COLO668 (cell line): ENCODE measurements around the gene SLC2A1.
"Not testable (repeated sequence)": the region's sequence is repeated elsewhere in the genome, so short reads cannot be mapped to it uniquely, and the experiment has no call there.

Source experiments
- DNase-seq: peaks from one replicate; lab custom pipeline; 2025; ENCODE audit not compliant: unreplicated experiment; lab: John Stamatoyannopoulos, UW

Gene SLC2A1

DNA sequence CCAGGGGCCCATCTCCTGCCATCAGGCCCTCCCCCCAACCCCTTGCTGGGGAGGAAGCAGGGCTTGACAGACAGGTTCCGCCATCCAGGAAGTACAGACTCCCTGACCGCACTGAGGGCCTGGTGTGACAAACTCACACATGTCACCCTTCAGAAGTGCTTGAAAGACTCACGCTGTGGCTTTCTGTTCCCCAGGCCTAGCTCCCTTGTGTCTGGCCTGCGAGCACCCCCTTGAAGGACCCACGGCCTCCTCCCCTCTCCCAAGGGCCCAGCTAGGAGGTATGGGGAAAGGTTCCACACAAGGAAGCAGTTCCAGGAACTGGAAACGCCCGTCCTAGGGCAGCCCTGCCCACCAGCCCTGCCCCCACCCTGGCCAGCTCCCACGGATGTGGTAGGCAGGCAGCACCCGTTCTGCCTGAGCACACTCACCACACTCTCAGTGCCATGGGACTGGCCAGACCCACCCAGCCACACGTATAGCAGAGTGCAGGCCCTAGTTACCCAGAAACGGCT is 26.7 kb downstream of the SLC2A1 start:
- DNase-seq = peak; percentile 72

DNA sequence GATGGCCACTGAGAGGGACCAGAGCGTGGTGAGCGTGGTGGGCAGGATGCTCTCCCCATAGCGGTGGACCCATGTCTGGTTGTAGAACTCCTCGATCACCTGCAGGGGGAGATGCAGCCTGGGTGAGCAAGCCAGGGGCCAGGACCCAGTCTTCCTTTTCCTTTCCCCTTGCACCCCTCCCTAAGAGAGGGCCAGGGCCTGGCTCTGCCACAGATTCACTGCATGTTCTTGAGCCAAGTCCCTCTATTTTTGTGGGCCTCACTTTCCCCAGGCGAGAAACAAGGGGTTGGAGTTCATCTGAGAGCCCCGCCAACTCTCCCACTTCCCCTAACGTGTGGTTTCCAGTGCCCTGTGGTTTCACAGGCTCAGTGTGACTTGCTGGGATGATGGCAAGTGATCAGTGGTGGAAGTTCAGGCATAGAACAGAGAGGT is 27.5 kb downstream of the SLC2A1 start:
- DNase-seq = peak; percentile 47

DNA sequence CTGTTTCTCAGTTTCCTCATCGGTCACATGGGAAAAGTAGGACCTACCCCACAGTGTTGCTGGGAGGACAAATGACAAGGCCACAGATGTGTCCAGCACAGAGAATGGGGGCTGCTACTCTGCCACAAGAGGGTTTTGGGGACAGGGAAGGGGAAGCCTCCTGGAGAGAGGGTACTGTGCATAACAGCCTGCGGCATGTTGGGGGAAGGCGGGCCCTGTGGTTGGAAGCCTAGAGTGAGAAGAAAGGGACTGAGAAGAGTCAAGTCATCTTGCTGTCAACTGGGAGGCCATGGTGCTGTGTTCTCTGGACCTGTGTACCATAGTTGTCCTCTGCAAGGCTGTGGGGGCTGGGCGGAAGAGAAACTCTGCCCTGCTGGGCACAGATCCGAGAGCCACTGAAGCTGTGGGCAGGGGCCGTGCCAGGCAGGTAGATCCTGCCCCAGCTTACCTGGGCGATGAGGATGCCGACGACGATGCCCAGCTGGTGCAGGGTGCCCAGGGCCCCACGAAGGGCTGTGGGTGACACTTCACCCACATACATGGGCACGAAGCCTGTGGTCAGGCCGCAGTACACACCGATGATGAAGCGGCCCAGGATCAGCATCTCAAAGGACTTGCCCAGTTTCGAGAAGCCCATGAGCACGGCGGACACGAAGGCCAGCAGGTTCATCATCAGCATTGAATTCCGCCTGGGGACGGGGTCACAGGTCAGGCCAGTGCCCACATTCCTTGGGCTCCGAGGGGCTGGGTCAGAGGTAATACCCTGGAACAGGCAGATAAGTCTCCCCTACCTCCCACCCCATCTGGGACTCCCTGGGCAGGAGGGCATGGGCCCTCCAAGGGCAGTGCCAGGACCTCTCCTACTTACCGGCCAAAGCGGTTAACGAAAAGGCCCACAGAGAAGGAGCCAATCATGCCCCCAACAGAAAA is 28.2 kb downstream of the SLC2A1 start:
- DNase-seq = no peak

DNA sequence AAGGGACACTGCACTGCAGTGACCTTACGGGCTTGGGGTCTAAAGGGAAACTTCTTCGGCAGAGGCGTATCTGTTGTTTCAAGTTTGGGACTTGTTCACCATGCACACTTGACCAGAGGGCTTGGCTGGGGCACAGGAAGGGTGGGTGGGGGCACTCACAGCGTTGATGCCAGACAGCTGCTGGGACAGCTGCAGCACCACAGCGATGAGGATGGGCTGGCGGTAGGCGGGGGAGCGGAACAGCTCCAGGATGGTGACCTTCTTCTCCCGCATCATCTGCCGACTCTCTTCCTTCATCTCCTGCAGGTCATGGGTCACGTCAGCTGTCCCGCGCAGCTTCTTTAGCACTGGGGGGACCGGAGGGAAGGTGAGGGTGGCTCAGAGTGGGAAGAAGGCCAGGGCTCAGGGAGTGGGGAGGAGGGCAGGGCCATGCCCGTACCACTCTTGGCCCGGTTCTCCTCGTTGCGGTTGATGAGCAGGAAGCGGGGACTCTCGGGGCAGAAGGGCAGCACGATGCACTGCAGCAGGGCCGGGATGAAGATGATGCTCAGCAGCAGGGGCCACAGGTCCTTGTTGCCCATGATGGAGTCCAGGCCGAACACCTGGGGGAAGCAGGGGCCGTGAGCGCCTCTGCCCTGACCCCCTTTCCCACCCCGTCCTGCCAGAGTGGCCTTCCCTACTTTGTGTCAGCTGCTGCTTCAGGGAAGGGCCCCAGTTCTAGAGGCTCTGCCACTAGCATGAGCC is 29.1 kb downstream of the SLC2A1 start:
- no peak for DNase-seq

DNA sequence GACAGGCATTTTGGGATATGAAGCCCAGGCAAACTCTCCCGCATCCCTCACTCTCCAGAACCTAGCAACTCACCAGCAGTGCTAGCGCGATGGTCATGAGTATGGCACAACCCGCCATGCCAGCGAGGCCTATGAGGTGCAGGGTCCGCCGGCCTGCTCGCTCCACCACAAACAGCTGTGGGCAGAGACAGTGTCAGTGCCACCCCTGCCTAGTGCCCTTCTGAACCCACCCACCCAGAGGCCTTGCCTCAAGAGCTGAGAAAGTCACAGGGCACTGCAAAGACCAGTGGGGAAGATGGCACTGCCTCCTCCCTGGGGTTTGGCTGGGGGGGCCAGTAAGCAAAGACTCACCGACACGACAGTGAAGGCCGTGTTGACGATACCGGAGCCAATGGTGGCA is 29.8 kb downstream of the SLC2A1 start:
- DNase-seq = no peak

DNA sequence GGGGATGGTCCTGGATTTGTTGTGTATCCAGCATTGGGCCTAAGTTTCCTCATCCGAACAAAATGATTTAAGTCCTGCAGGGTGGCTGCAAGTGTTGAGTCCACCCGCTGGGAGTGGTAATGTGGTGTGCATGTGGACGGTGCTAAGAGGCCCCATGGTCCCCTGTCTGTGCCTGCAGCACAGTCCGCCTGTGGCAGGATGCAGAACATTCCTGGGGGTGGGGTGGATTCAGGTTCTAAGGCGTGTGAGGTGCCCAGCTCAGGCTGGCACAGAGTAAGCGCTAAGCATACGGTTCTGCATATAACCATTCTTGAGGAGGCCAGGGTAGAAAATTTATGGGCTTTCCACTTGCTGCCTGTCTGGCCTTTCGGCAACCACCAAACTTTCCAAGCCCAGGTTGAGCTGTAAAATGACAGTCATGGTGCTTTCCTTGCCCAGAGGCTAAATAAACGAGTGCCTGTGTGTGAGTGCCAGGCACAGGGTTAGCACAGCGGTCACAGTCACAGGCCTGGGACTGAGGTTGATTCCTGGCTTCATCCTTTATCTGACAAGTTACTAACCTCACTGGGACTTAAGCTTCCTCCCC is 30.7 kb downstream of the SLC2A1 start:
- DNase-seq = no peak

DNA sequence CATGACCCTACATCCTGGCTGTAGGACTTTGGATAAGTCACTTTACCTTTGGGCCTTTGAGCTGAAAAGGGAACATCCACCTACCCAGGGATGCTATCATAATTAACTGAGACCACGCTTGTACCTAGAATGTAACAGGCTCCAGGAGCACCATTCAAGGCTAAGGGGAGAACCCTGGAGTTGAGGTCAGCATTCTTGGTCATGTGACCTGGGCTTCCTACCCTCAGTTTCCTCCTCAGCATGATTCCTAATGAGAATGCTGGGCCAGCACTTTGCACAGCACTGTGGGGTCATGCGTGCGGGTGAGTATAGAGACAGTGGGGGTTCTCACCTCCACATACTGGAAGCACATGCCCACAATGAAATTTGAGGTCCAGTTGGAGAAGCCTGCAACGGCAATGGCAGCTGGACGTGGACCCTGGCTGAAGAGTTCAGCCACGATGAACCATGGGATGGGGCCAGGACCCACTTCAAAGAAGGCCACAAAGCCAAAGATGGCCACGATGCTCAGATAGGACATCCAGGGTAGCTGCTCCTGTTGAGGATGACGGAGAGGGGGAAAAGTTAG is 31.3 kb downstream of the SLC2A1 start:
- DNase-seq = no peak

DNA sequence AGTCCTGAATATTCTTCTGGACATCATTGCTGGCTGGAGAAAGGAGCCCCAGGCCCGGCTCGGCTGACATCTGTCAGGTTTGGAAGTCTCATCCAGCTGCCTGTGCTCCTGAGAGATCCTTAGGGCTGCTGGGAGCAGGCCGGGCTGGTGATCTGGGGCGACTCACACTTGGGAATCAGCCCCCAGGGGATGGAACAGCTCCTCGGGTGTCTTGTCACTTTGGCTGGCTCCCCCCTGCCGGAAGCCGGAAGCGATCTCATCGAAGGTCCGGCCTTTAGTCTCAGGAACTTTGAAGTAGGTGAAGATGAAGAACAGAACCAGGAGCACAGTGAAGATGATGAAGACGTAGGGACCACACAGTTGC is 31.8 kb downstream of the SLC2A1 start:
- no peak for DNase-seq

DNA sequence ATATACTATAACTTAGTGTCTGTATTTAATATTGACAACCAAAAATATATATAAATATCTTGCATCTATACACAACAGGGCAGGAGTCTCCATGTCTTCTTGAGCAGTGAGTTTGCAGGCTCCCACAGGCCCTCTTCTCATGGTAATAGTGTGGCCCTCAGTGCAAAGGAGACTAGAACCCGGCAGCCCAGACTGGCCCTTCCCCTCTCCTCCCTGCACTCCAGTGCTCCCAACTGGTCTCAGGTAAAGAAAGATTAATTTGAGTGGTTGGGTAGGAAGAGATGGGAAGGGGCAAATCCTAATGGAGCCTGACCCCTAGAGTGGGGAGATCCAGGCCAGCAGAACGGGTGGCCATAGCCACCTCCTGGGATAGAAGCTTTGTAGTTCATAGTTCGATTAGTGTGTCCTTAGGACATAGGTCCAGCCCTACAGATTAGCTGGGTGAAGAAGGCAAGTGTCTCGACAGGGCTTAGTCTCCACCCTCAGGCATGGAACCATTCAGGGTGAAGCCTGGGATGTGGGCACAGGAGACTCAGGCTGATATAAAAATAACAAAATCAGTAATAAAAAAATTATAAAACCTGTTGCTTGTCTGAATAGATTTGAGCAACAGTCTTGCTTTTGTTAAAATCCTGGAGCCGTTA is 32.3 kb downstream of the SLC2A1 start:
- DNase-seq = no peak

DNA sequence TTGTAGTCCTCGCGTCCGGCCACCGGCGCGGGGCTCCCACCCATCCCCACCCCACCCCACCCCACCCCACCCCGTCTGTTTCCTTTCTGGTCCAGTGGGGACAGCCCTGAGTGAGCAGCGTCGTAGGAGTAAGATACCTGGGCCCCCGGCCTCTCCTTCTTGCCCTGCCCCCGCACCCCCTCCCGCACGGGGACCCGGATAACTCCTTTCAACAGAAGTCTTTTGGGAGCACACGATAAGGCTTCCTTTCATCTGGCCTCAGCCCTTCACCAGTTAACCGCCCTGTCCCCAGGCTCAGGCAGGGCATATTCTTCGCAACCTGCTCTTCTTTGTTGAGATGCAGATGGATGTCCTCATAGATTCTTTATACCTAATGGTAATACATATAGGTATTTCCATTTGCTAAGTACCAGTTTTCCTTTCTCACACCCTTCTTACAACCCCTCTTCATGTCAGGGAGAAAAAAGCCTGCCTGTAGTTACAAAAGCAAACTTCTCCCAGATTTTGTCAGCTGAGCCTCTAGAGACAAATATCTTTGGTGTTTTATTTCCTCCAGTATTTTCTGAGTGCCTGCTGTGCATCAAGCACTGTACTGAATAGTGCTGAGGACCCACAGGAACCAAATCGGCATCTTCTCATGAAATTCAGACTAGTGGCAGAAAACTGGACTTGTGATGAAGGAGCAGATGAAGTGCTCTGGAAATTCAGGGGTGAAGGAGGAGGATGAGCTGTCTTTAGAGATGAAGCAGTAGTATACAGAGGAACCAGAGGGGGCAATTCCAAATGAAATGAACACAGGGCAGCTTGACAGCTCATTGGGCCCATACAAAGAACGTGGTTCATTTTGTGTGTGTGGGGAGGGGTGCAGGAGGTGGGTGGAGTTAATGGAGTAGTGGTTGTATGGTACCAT is 33.6 kb downstream of the SLC2A1 start:
- DNase-seq = no peak

DNA sequence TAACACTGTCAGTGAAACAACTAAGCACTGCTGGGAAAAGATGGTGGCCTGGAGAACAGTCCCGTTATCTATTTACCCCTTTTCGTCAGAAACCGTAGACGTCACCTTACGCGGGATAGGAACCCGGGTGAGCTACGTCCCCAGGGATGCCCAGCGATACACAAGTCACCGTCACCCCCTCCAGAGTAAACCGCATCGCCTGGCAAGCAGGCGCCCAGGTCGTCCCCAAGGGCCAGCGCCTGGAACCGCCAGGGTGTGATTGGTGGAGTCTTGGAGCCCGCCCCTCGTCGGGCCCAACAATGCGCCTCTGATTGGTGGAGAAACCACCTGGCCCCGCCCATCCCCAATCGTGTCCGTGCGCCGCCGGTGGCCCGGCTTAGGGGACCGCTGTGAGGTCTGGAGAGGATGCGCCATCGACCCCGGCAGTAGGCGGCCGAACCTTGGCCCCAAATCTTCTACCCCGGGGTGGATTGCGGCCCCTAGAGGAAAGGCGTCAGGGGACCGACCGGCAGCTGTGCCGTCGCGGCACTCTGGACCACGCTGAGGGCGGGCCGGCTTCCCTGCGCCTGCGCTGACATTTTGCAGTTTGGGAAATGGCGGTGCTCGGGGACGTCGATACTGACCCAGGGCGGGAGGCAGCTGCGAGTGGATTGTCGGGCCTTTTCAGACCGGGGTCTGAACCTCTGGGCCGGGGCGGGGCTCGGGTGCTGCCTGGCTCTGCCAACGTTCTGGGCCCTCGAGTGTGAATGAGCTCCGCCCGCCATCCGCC is 34.4 kb downstream of the SLC2A1 start:
- peak; percentile 99 for DNase-seq

DNA sequence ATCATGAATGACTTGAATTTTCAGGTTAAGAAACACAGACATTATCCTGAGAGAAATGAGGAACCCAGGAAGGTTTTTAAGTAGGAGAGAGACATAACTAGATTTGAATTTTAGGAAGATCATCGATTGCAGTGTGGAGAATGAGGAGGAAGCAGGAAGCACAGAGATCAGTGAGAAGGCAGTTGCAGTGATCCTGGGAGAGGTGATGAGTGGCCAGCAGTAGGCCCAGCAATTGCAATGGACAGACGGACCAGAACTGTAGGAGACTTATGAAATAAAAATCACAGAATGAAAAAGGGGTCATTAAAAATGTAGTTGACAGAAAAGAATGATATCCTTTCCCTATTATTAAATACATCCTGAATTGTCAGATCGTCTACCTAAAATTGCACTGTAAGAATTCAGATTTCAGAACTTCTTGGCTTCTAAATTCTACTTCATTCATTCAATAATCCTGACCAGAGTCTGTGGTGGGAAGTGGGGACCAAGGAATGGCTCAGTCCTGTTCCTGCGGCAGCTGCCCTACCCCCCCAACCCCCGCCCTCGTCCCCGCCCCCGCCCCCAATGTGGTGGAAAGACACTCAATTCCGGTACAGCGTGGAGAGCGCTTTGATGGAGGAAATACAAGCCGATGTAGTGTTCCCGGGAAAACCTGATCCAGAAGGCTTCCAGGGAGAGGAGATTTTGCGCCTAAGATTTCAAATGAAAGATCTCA is 35.1 kb downstream of the SLC2A1 start:
- DNase-seq = no peak

DNA sequence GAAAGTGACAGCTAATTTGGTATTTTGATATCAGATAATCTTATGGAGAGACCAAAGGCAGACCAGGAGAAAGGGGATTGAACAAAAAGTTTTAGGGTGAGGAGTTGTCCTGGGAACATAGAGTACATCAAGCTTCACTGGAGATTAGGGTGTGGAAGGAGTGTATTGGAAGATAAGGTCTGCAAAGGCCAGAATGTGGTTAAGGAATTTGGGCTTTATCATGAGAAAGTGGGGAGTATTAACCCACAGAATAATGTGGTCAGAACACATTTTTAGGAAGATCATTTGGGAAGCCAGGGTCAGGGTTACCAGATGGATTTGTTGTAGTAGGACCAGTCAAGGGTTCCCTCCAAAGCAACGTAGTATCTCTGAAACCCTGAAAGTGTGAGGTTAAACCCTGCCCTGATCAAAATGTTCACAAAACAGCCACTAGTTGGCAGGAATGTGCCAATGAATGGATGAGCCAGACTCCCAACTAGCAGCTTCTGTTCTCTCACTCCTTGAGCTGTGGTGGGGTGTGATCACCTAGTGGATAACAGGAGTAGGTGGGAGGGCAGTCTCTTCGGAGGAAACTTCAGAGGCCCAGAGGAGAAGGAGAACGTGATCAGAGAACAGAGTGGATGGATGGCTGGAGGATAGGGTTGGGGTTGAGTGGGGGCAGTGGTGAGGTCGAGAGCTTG is 35.8 kb downstream of the SLC2A1 start:
- DNase-seq = peak; percentile 71

DNA sequence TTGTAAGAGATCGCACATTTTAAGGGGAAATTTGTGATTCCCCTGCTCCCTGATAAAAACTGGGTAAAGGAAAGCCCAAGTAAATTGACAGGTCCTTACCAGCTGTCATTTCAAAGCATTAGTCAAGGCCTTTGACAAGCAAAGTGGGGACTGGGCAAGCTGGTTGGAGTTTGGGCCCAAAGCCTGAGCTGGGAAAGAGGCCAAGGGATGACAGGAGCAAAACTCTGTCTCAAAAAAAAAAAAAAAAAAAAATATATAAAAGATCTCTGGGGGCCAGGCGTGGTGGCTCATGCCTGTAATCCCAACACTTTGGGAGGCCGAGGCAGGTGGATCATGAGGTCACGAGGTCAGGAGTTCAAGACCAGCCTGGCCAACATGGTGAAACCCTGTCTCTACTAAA is 36.9 kb downstream of the SLC2A1 start:
- no peak for DNase-seq

DNA sequence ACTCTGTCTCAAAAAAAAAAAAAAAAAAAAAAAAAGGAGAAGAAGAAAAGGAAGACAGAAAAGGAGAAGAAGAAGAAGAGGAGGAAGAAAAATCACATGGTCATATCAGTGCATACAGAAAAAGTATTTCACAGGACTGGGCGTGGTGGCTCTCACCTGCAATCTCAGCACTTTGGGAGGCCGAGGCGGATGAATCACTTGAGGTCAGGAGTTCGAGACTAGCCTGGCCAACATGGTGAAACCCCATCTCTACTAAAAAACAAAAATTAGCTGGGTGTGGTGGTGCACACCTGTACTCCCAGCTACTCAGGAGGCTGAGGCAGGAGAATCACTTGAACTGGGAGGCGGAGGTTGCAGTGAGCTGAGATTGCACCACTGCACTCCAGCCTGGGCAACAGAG is 39.0 kb downstream of the SLC2A1 start:
- DNase-seq = not testable (repeated sequence)

DNA sequence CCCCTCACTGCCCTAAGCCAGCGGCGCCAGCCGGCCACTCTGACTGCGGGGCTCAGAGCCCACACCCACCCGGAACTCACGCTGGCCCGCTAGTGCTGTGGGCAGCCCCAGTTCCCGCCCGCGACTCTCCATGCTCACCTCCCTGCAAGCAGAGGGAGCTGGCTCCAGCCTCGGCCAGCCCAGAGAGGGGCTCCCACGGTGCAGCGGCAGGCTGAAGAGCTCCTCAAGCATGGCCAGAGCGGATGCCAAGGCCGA is 41.5 kb downstream of the SLC2A1 start:
- no peak for DNase-seq

DNA sequence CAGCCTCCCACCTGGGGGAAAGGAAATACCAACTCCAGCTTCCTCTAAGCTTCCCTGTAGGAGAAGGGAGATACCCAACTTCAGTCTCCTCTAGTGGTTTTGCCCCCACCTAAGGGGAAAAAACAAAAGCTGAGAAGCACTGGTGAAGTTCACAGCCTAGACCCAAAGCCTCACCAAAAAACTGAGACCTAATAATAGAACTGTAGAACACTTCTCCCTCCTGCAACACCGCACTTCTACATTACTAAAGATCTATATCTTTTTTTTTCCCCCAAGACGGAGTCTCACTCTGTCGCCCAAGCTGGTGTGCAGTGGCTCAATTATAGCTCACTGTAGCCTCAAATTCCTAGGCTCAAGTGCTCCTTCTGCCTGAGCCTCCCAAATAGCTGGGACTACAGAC is 43.2 kb downstream of the SLC2A1 start:
- DNase-seq = no peak

DNA sequence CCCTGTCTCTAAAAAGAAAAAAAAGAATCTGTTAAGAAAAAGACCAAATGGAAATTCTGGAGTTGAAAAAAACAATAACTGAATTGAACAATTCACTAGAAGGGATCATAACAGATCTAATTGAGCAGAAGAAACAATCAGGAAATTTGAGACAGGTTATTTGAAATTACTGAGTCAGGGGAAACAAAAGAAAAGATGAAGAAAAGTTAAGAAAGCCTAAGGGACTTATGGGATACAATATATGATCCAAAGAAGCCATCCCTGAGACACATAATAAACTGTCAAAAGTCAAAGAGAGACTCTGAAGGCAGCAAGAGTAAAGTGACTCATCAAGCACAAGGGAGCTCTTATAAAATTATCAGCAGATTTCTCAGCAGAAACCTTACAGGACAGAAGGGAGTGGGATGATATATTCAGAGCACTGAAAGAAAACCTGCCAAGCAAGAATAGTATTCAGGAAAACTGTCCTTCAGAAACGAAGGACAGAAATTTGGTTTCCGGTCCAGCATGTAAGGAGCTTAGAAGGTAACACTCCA is 44.5 kb downstream of the SLC2A1 start:
- DNase-seq = no peak
